ENCODE results near the gene C11orf21. TPM values are rescaled to one million over a fixed set of nuclear protein-coding genes. Genes with fewer than 3 reads are reported as not detected.

The C11orf21 gene
- total RNA-seq, 1 donor from 2014 or later = not detected

DNA sequence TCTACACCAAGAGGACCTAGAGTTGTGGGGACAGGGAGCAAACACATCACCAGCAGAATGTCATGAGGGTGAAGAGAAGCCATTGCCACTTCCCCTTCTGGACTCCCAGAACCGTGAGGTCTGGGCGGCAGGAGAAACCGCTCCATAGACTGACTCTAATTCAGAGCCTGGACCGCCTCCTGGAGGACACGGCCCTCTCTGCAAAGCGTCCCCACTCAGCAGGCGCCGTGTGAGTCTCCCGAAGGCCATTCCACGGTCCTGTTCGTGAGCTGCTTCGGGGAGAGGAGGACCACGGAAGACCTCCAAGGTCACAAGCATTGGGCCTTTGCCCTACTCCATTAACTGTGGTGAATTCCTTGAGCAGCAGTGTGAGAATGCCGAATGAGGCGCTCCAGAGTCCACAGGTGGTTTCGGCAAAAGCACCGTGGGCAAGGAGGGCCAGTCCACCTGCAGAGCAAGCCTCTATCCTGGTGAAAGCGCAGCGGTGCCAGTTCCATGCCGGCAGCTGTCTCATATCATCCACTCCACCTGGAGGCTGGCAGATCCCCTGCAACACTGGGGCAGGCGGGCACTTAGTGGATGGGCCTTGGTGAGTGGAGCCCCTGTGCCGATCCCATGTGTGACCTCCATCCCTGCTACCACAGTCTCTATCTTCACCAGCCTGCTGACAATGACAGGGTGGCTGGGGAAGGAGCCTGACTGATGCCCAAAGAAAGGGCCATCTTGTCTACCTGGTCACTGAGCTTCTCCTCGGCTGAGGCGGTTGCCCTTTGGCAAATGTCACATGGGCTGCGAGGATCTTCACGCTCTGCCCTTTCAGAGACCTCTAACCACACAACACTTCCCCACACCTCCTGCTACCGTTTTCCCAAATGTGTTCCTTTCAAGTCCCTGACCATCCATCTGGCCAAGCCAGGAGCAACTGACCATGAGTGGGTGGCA is 7.5 kb downstream of the C11orf21 start:
- Histone ChIP-seq H2AFZ (ENCODE audit: low read depth, low read length) (no peak overlapping the region), H3K36me3 (ENCODE audit: insufficient read depth, low read length) (no peaks in the 10 kb centered on the region), H3K4me2 (ENCODE audit: low read length) (no peak overlapping the region), H3K4me1 (ENCODE audit: insufficient read depth, low read length) (no peaks in the 10 kb centered on the region), H3K4me3 (ENCODE audit: insufficient read depth, low read depth, low read length) (no peak overlapping the region), H3K79me2 (ENCODE audit: insufficient read depth, low read length) (no peaks in the 10 kb centered on the region), H4K20me1 (ENCODE audit: insufficient read depth, low read length) (no peaks in the 10 kb centered on the region), H3K27me3 (ENCODE audit: insufficient read depth, low read length) (peaks cover 8% of the 10 kb centered on the region), H3K9ac (ENCODE audit: low read length) (no peak overlapping the region), H3K9me3 (ENCODE audit: insufficient read depth, low read depth, low read length) (no peaks in the 10 kb centered on the region), H3K27ac (ENCODE audit: low read depth, low read length) (no peak overlapping the region)
- no peak overlapping the region for H3K27ac Mint-ChIP-seq (ENCODE audit: unreplicated experiment)
- no peak overlapping the region for H3K4me3 Mint-ChIP-seq (ENCODE audit: unreplicated experiment)
- peaks cover 61% of the 10 kb centered on the region for H3K27me3 Mint-ChIP-seq (ENCODE audit: low read depth, unreplicated experiment)
- H3K4me1 Mint-ChIP-seq (ENCODE audit: low read depth, unreplicated experiment) = no peaks in the 10 kb centered on the region
- H3K36me3 Mint-ChIP-seq (ENCODE audit: low read depth, unreplicated experiment) = peaks cover 3% of the 10 kb centered on the region
- DNase-seq (ENCODE audit: low read depth) = no peak
- no peak for TF ChIP-seq EZH2 (IDR thresholded peaks at IDR 0.05; ENCODE audit: insufficient read depth, low read length)
- TF ChIP-seq, protein P1, sequence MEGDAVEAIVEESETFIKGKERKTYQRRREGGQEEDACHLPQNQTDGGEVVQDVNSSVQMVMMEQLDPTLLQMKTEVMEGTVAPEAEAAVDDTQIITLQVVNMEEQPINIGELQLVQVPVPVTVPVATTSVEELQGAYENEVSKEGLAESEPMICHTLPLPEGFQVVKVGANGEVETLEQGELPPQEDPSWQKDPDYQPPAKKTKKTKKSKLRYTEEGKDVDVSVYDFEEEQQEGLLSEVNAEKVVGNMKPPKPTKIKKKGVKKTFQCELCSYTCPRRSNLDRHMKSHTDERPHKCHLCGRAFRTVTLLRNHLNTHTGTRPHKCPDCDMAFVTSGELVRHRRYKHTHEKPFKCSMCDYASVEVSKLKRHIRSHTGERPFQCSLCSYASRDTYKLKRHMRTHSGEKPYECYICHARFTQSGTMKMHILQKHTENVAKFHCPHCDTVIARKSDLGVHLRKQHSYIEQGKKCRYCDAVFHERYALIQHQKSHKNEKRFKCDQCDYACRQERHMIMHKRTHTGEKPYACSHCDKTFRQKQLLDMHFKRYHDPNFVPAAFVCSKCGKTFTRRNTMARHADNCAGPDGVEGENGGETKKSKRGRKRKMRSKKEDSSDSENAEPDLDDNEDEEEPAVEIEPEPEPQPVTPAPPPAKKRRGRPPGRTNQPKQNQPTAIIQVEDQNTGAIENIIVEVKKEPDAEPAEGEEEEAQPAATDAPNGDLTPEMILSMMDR (IDR thresholded peaks at IDR 0.05; ENCODE audit: insufficient read depth, low read depth, low read length) = no peak
- no peak for FAIRE-seq
- peaks cover 8% of the 10 kb centered on the region for H3K9me3 Mint-ChIP-seq (ENCODE audit: unreplicated experiment)

DNA sequence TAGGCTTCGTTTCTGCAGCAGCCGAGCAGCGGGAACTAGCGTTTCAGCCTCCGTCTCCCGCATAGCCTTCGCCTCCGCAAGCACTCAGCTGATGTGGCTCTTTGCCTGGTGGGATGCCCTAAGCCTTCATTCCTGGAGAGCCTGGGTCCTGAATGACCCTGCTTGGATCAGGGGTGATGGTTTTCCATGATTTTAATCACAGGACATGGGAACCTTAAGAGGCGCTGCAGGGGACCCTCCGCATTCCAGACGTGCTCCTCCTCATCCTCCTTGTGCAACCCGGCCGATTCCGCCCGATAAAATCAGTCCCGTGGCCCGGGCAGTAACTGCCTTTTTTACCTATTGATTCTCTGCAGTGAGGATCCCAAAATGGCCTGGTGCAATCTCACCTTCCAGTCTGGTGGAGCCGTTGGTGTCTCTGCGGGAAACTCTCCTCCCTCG is 8.2 kb downstream of the C11orf21 start:
- peaks cover 8% of the 10 kb centered on the region for H3K27me3 ChIP-seq (ENCODE audit: insufficient read depth, low read length)
- H3K9ac ChIP-seq (ENCODE audit: low read length) = no peak overlapping the region
- no peak overlapping the region for H3K27ac ChIP-seq (ENCODE audit: low read depth, low read length)
- peaks cover 3% of the 10 kb centered on the region for H3K36me3 Mint-ChIP-seq (ENCODE audit: low read depth, unreplicated experiment)
- peaks cover 68% of the 10 kb centered on the region for H3K27me3 Mint-ChIP-seq (ENCODE audit: low read depth, unreplicated experiment)
- H3K9me3 Mint-ChIP-seq (ENCODE audit: unreplicated experiment) = peaks cover 8% of the 10 kb centered on the region
- H3K79me2 ChIP-seq (ENCODE audit: insufficient read depth, low read length) = no peaks in the 10 kb centered on the region
- H3K4me3 ChIP-seq (ENCODE audit: insufficient read depth, low read depth, low read length) = no peak overlapping the region
- no peaks in the 10 kb centered on the region for H3K9me3 ChIP-seq (ENCODE audit: insufficient read depth, low read depth, low read length)
- FAIRE-seq = no peak
- no peak overlapping the region for H3K4me2 ChIP-seq (ENCODE audit: low read length)
- H3K4me3 Mint-ChIP-seq (ENCODE audit: unreplicated experiment) = no peak overlapping the region
- H3K4me1 Mint-ChIP-seq (ENCODE audit: low read depth, unreplicated experiment) = no peaks in the 10 kb centered on the region
- no peak for DNase-seq (ENCODE audit: low read depth)
- no peak overlapping the region for H2AFZ ChIP-seq (ENCODE audit: low read depth, low read length)
- TF ChIP-seq, protein P1 (IDR thresholded peaks at IDR 0.05; ENCODE audit: insufficient read depth, low read depth, low read length) = no peak
- TF ChIP-seq EZH2 (IDR thresholded peaks at IDR 0.05; ENCODE audit: insufficient read depth, low read length) = no peak
- no peaks in the 10 kb centered on the region for H3K4me1 ChIP-seq (ENCODE audit: insufficient read depth, low read length)
- H3K27ac Mint-ChIP-seq (ENCODE audit: unreplicated experiment) = no peak overlapping the region
- no peaks in the 10 kb centered on the region for H3K36me3 ChIP-seq (ENCODE audit: insufficient read depth, low read length)
- H4K20me1 ChIP-seq (ENCODE audit: insufficient read depth, low read length) = no peaks in the 10 kb centered on the region

Data from astrocyte (in vitro differentiated cells and primary cell).